Keratinocyte (primary cell): ENCODE data around the gene CHI3L1. TPM values are rescaled to one million over a fixed set of nuclear protein-coding genes. Genes with fewer than 3 reads are reported as not detected.

Source experiments
- DNase-seq: peaks from one replicate; pipeline ENCODE4 v3.0.0-alpha.2; 2011; ENCODE audit warnings: low read depth, missing footprints, low spot score
- FAIRE-seq: peaks from 2 replicates; lab custom pipeline; 2011; peaks lifted over from hg19 to GRCh38; lab: Jason Lieb, UNC
- H2AFZ ChIP-seq: 2 replicates; pipeline ENCODE4 v1.6.0; 2012; ENCODE audit warnings: low read length, control low read depth, inconsistent platforms; ENCODE audit not compliant: control insufficient read depth
- H3K27ac ChIP-seq: 2 replicates; pipeline ENCODE4 v1.5.1; 2011; ENCODE audit warnings: low read length; ENCODE audit not compliant: control insufficient read depth, insufficient read depth
- H3K27me3 ChIP-seq: 3 replicates; pipeline ENCODE4 v1.6.0; 2011; ENCODE audit warnings: low read length; ENCODE audit not compliant: control insufficient read depth, insufficient read depth; ENCODE audit errors: extremely low read depth
- H3K36me3 ChIP-seq, 2 experiments: 2 replicates in 1 of 2; 3 replicates in 1 of 2; pipeline ENCODE4 v1.5.1; 2011; ENCODE audit warnings: low read length in 2 of 2, mild to moderate bottlenecking in 1 of 2; ENCODE audit not compliant: control insufficient read depth in 2 of 2, insufficient read depth in 2 of 2; ENCODE audit errors: extremely low read depth in 1 of 2
- H3K4me1 ChIP-seq: 3 replicates; pipeline ENCODE4 v1.5.1; 2011; ENCODE audit warnings: low read length; ENCODE audit not compliant: control insufficient read depth, insufficient read depth; ENCODE audit errors: extremely low read depth
- H3K4me2 ChIP-seq: 3 replicates; pipeline ENCODE4 v1.6.0; 2011; ENCODE audit warnings: low read depth, low read length; ENCODE audit not compliant: control insufficient read depth, insufficient read depth; ENCODE audit errors: extremely low read depth
- H3K4me3 ChIP-seq, 3 experiments: fragments of 200-600 bp in 1 of 3; sonication (generic) in 1 of 3; 2 replicates in 2 of 3; 3 replicates in 1 of 3; pipeline ENCODE4 v1.5.1; 2011 to 2016; ENCODE audit warnings: low read length in 3 of 3, mild to moderate bottlenecking in 3 of 3, control low read depth in 2 of 3, inconsistent platforms in 1 of 3, low read depth in 1 of 3, mixed read lengths in 1 of 3, mixed run types in 1 of 3, moderate library complexity in 1 of 3; ENCODE audit not compliant: control insufficient read depth in 2 of 3, insufficient read depth in 2 of 3; ENCODE audit errors: extremely low read depth in 1 of 3
- H3K79me2 ChIP-seq: 2 replicates; pipeline ENCODE4 v1.6.0; 2012; ENCODE audit warnings: low read length; ENCODE audit not compliant: control insufficient read depth, insufficient read depth
- H3K9ac ChIP-seq: 3 replicates; pipeline ENCODE4 v1.6.0; 2011; ENCODE audit warnings: low read length; ENCODE audit not compliant: control insufficient read depth, insufficient read depth; ENCODE audit errors: extremely low read depth
- H3K9me1 ChIP-seq: 3 replicates; pipeline ENCODE4 v1.6.0; 2011; ENCODE audit warnings: low read length; ENCODE audit not compliant: control insufficient read depth, insufficient read depth; ENCODE audit errors: extremely low read depth
- H3K9me3 ChIP-seq: 2 replicates; pipeline ENCODE4 v1.5.1; 2012; ENCODE audit warnings: low read depth, low read length; ENCODE audit not compliant: control insufficient read depth
- H4K20me1 ChIP-seq: 3 replicates; pipeline ENCODE4 v1.6.0; 2011; ENCODE audit warnings: low read length; ENCODE audit not compliant: control insufficient read depth, insufficient read depth; ENCODE audit errors: extremely low read depth
- EZH2 ChIP-seq: IDR thresholded peaks from one replicate; pipeline ENCODE4 v1.6.1; 2012; ENCODE audit warnings: inconsistent platforms, mild to moderate bottlenecking, low read length, moderate library complexity
- dilution Hi-C: fragments of 300-500 bp; cut with MboI; formaldehyde crosslinking; loops from one replicate; pipeline ENCODE4 v1.7.0; 2020; ENCODE audit warnings: low sequenced_read_pairs; ENCODE audit not compliant: extremely low pct_ligation_motif_present
- polyA plus RNA-seq, 5 experiments: library from polyadenylated mRNA; depleted of rRNA in 3 of 5; stranded (reverse) in 3 of 5; stranded (forward) in 1 of 5; unstranded in 1 of 5; fragments of >200 nt; gene quantifications; 1 replicate in 1 of 5; 2 replicates in 3 of 5; 3 replicates in 1 of 5; pipeline versions ENCODE4 v1.2.1 to v1.2.3, GENCODE V29; 2011 to 2012; ENCODE audit warnings: missing spikeins in 2 of 5, low read depth in 1 of 5, low replicate concordance in 1 of 5
- TF ChIP-seq, protein P1 (sequence below), 3 experiments: IDR thresholded peaks in 1 of 3; conservative IDR thresholded peaks in 1 of 3; optimal IDR thresholded peaks in 1 of 3; 2 replicates in 2 of 3; 3 replicates in 1 of 3; pipeline versions ENCODE3 to v1.5.1; 2011; ENCODE audit warnings: low read length in 3 of 3, mild to moderate bottlenecking in 3 of 3, moderate library complexity in 2 of 3, control low read depth in 1 of 3, inconsistent platforms in 1 of 3; ENCODE audit not compliant: insufficient read depth in 2 of 3; ENCODE audit errors: extremely low read depth in 1 of 3

CHI3L1 gene
- polyA plus RNA-seq, 1 donor (not counting 4 experiments of a cell fraction or from before 2014, with no cell fraction given), result 0.20 TPM

DNA sequence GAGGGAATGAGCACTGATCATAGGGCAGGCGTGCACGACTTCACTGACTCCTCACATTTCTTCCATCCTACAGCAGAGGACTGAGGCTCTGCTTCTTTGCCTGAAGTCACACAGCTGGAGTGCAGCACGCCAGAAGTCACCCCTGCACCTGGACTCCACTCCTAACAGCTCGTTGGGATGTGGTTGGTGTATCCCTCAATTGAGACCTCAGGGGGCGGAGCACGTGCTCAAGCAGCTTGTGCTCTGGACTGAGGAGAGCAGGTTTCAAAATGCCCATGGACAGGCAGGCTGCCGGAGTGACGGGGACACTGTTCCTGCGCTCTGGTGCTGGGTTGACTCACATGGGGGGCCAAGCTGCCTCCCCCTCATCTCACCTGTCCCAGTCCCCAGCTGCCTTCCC is 29.1 kb upstream of the CHI3L1 start:
- H3K79me2 ChIP-seq, result no peaks in the 10 kb centered on the region
- H3K4me3 ChIP-seq, result no peak overlapping the region
- TF ChIP-seq EZH2, result no peak
- TF ChIP-seq, protein P1, sequence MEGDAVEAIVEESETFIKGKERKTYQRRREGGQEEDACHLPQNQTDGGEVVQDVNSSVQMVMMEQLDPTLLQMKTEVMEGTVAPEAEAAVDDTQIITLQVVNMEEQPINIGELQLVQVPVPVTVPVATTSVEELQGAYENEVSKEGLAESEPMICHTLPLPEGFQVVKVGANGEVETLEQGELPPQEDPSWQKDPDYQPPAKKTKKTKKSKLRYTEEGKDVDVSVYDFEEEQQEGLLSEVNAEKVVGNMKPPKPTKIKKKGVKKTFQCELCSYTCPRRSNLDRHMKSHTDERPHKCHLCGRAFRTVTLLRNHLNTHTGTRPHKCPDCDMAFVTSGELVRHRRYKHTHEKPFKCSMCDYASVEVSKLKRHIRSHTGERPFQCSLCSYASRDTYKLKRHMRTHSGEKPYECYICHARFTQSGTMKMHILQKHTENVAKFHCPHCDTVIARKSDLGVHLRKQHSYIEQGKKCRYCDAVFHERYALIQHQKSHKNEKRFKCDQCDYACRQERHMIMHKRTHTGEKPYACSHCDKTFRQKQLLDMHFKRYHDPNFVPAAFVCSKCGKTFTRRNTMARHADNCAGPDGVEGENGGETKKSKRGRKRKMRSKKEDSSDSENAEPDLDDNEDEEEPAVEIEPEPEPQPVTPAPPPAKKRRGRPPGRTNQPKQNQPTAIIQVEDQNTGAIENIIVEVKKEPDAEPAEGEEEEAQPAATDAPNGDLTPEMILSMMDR (optimal IDR thresholded peaks at IDR 0.05 in 1 of 3, IDR thresholded peaks at IDR 0.05 in 1 of 3, conservative IDR thresholded peaks at IDR 0.05 in 1 of 3; ENCODE audit: extremely low read depth in 1 of 3, insufficient read depth in 2 of 3, low read length in 3 of 3), result no peak
- H3K27me3 ChIP-seq, result no peaks in the 10 kb centered on the region
- FAIRE-seq, result no peak
- H3K36me3 ChIP-seq, result no peaks in the 10 kb centered on the region
- no peaks in the 10 kb centered on the region for H3K4me1 ChIP-seq
- dilution Hi-C loops, result no loop called here
- H2AFZ ChIP-seq, result no peak overlapping the region
- no peak for DNase-seq
- no peaks in the 10 kb centered on the region for H4K20me1 ChIP-seq
- no peak overlapping the region for H3K27ac ChIP-seq
- H3K9me1 ChIP-seq, result no peaks in the 10 kb centered on the region
- H3K4me2 ChIP-seq, result no peak overlapping the region
- H3K9ac ChIP-seq, result no peak overlapping the region
- H3K9me3 ChIP-seq, result no peaks in the 10 kb centered on the region

DNA sequence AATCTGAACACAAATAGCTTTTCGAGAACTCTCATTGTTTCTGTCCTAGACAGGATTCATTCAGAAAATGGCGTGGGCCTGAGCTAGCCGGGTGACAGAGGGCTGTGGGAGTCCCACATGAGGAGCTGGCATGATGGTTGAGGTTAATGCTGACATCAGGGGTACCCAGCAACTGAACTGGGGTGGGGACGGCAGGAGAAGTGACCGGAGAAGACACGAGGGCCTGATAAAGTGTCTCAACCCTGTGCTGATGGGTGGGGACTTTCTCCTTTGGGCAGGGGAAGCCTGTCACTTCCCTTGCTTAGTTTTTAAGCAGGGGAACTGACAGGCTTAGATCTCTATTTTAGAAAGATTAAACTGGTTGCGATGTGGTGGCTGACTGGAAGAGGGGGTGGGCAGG is 28.4 kb upstream of the CHI3L1 start:
- no peak overlapping the region for H3K9ac ChIP-seq
- no peaks in the 10 kb centered on the region for H3K9me3 ChIP-seq
- DNase-seq (no peak), FAIRE-seq (no peak)
- dilution Hi-C loops, result no loop called here
- no peak overlapping the region for H3K27ac ChIP-seq
- no peak overlapping the region for H2AFZ ChIP-seq
- H3K4me3 ChIP-seq, result no peak overlapping the region
- H3K4me1 ChIP-seq, result no peaks in the 10 kb centered on the region
- no peaks in the 10 kb centered on the region for H4K20me1 ChIP-seq
- no peaks in the 10 kb centered on the region for H3K9me1 ChIP-seq
- no peak for TF ChIP-seq EZH2
- TF ChIP-seq, protein P1 (optimal IDR thresholded peaks at IDR 0.05 in 1 of 3, IDR thresholded peaks at IDR 0.05 in 1 of 3, conservative IDR thresholded peaks at IDR 0.05 in 1 of 3; ENCODE audit: extremely low read depth in 1 of 3, insufficient read depth in 2 of 3, low read length in 3 of 3), result no peak
- H3K27me3 ChIP-seq, result no peaks in the 10 kb centered on the region
- H3K36me3 ChIP-seq, result no peaks in the 10 kb centered on the region
- H3K4me2 ChIP-seq, result no peak overlapping the region
- H3K79me2 ChIP-seq, result no peaks in the 10 kb centered on the region
